Activated naive CD8-positive, alpha-beta T cell treated with anti-CD3 and anti-CD28 coated beads, Interleukin-2, amount 50 U/mL, for 24 hours (primary cell): ENCODE results near the gene TXNDC12.

Experiments
- ATAC-seq: fragments of 150-1000 bp; cut with Tn5 transposase; one replicate; pipeline ENCODE4 v1.10.0; 2021
- DNase-seq: peaks from one replicate; pipeline ENCODE4 v3.0.0; 2021
- H3K27ac Mint-ChIP-seq: one replicate; pipeline ENCODE4 v1.8.0; 2021; ENCODE audit warnings: mild to moderate bottlenecking, mixed read lengths
- H3K27me3 Mint-ChIP-seq: one replicate; pipeline ENCODE4 v1.8.0; 2021; ENCODE audit warnings: mixed read lengths
- H3K36me3 Mint-ChIP-seq: one replicate; pipeline ENCODE4 v1.8.0; 2021; ENCODE audit warnings: low read depth, mixed read lengths
- H3K4me1 Mint-ChIP-seq: one replicate; pipeline ENCODE4 v1.8.0; 2021; ENCODE audit warnings: mixed read lengths
- H3K4me3 Mint-ChIP-seq: one replicate; pipeline ENCODE4 v1.8.0; 2021; ENCODE audit warnings: mild to moderate bottlenecking, moderate library complexity, mixed read lengths
- H3K9me3 Mint-ChIP-seq: one replicate; pipeline ENCODE4 v1.8.0; 2021; ENCODE audit warnings: mixed read lengths

The TXNDC12 gene

GRCh38 chr1:51998701-51999100, 56.3 kb downstream of the TXNDC12 start:
- ATAC-seq, result no peak

DNA sequence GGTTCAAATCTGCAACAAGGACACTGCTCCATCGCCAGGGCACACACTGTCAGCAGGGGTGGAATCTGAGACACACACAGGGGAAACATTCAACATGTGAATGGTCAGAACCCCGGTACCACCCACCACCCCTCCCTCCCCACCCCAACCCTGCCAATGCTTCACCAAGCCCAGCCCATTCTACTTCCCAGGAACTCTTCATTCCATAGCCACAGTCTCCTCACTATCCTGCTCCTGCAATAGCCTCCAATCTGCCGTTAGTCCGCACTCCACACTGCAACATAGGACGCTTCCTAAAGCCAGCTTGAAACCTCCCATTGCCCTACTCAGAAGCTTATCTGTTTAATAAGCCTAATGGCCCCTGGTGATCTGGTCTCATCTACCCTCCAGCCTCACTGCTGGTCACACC, 57.0 kb downstream of the TXNDC12 start:
- Mint-ChIP-seq H3K27ac (no peak overlapping the region), H3K9me3 (no peaks in the 10 kb centered on the region), H3K4me3 (no peak overlapping the region), H3K27me3 (peaks cover 18% of the 10 kb centered on the region), H3K4me1 (no peaks in the 10 kb centered on the region), H3K36me3 (no peaks in the 10 kb centered on the region)
- no peak for DNase-seq
- no peak for ATAC-seq

More at GRCh38 chr1:51998701-51999100, 56.3 kb downstream of the TXNDC12 start:
- H3K4me1 Mint-ChIP-seq, result no peaks in the 10 kb centered on the region
- no peaks in the 10 kb centered on the region for H3K36me3 Mint-ChIP-seq
- H3K9me3 Mint-ChIP-seq, result no peaks in the 10 kb centered on the region
- no peak overlapping the region for H3K4me3 Mint-ChIP-seq
- H3K27me3 Mint-ChIP-seq, result peaks cover 12% of the 10 kb centered on the region
- no peak for DNase-seq
- H3K27ac Mint-ChIP-seq, result no peak overlapping the region

- H3K36me3 Mint-ChIP-seq, result no peaks in the 10 kb centered on the region
- H3K27ac Mint-ChIP-seq, result peak within 1 kb of the TSS; percentile 65
Measured at GRCh38 chr1:51990478-51990965, 64.5 kb downstream of the TXNDC12 start, which contains the start of gene RAB3B. Gene RAB3B, minus strand, starts transcription at chr1:51990700. Its CDS starts 13,583 bp downstream, at chr1:51977117.

GRCh38 chr1:51989582-51990477, 65.2 kb downstream of the TXNDC12 start:
- H3K36me3 Mint-ChIP-seq, result no peaks in the 10 kb centered on the region
- ATAC-seq (no peak), DNase-seq (no peak)
- peaks cover 40% of the 10 kb centered on the region for H3K27me3 Mint-ChIP-seq
- no peaks in the 10 kb centered on the region for H3K9me3 Mint-ChIP-seq
- H3K4me1 Mint-ChIP-seq, result peaks cover 9% of the 10 kb centered on the region
- H3K27ac Mint-ChIP-seq, result no peak overlapping the region
- H3K4me3 Mint-ChIP-seq, result peak overlapping the region; percentile 43

More at GRCh38 chr1:51990478-51990965, 64.5 kb downstream of the TXNDC12 start, which contains the start of gene RAB3B:
- H3K27me3 Mint-ChIP-seq, result peaks cover 40% of the 10 kb centered on the region
- ATAC-seq, result peak; percentile 98
- H3K4me1 Mint-ChIP-seq, result peaks cover 9% of the 10 kb centered on the region
- peak within 1 kb of the TSS; percentile 69 for H3K4me3 Mint-ChIP-seq
- DNase-seq, result peak; percentile 84
- no peaks in the 10 kb centered on the region for H3K9me3 Mint-ChIP-seq

DNA sequence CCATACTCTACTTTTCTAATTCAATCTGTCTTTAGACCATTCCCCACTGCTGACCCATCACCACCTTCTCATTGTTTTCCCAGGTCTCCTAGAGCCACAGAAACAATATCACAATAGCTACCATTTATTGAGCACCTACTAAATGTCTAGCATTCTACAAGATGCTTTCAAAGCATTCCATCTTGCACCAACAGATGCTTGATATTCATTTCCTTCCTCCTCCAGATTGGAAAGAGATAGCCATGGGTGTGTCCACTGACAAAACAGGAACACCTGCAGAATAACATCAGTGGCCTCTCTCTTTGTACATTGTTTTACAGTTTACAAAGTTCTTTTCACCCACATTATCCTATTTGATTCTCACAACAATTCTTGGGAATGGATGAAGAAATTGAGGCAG, 66.7 kb downstream of the TXNDC12 start:
- no peak overlapping the region for H3K27ac Mint-ChIP-seq
- no peaks in the 10 kb centered on the region for H3K9me3 Mint-ChIP-seq
- H3K4me3 Mint-ChIP-seq, result no peak overlapping the region
- ATAC-seq (no peak), DNase-seq (no peak)
- no peaks in the 10 kb centered on the region for H3K36me3 Mint-ChIP-seq
- H3K27me3 Mint-ChIP-seq, result peaks cover 33% of the 10 kb centered on the region
- peaks cover 9% of the 10 kb centered on the region for H3K4me1 Mint-ChIP-seq

DNA sequence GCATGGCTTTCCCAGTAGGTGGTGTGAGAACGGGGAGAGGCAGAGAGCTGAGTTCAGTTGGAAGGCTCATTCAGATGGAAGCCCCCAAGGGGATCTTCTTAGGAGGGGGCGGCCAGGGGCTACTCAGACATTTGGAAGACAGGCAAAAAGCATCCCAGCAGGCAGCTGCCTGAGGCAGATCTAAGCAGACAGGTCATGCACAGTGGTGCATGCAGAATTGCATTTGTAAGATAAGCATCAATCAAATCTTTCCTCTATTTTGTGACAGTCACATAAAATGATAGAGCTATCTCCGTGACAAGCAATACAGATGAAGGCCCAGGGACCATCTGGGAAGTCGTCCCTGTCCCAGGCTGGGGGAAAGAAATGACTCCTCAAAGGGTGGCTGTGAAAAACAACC, 68.3 kb downstream of the TXNDC12 start:
- ATAC-seq, result no peak
- no peak overlapping the region for H3K27ac Mint-ChIP-seq
- no peak overlapping the region for H3K4me3 Mint-ChIP-seq
- no peak for DNase-seq
- H3K27me3 Mint-ChIP-seq, result peaks cover 17% of the 10 kb centered on the region
- H3K9me3 Mint-ChIP-seq, result no peaks in the 10 kb centered on the region
- H3K4me1 Mint-ChIP-seq, result peaks cover 9% of the 10 kb centered on the region
- no peaks in the 10 kb centered on the region for H3K36me3 Mint-ChIP-seq

DNA sequence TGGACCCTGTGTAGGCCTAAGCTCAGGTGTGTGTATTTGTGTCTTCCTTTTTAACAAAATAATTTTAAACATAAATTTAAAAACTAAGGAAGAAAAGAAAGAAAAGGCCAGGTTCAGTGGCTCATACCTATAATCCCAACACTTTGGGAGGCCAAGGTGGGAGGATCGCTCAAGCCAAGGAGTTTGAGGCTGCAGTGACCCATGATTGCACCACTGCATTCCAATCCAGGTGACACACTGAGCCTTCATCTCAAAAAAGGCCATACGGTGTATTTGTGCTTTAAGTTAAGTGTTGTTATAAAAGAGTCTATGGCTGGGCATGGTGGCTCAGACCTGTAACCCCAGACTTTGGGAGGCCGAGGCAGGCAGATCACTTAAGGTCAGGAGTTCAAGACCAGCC, 72.8 kb downstream of the TXNDC12 start:
- no peak for DNase-seq
- Mint-ChIP-seq H3K27me3 (no peaks in the 10 kb centered on the region), H3K9me3 (no peaks in the 10 kb centered on the region), H3K27ac (no peak overlapping the region), H3K36me3 (no peaks in the 10 kb centered on the region), H3K4me1 (no peaks in the 10 kb centered on the region), H3K4me3 (no peak overlapping the region)
- ATAC-seq, result no peak

- ATAC-seq (no peak), DNase-seq (no peak)
- Mint-ChIP-seq H3K36me3 (no peaks in the 10 kb centered on the region), H3K9me3 (no peaks in the 10 kb centered on the region), H3K27me3 (peaks cover 2% of the 10 kb centered on the region), H3K4me1 (no peaks in the 10 kb centered on the region), H3K4me3 (no peak overlapping the region), H3K27ac (no peak overlapping the region)
Measured at GRCh38 chr1:51981555-51981954, 73.4 kb downstream of the TXNDC12 start.

DNA sequence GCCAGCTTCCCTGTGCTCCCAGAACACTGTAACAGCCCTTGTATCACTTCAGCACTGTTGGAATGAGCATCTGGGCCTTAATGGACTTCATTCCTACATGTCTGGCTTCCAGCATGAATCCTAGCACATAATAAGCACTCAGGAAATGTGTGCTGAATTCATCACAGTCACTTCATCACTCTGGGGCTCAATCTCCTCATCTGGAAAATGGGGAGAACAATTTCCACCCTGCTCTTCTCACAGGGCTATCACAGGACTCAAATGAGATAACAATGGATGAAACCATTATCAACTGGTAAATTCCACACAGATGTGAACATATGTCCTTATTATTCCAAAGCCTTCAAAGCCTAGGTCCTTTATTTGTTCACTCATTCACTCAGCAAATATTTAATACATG, 76.9 kb downstream of the TXNDC12 start:
- Mint-ChIP-seq H3K9me3 (no peaks in the 10 kb centered on the region), H3K27me3 (peaks cover 2% of the 10 kb centered on the region), H3K27ac (no peak overlapping the region), H3K4me3 (no peak overlapping the region), H3K4me1 (peaks cover 22% of the 10 kb centered on the region), H3K36me3 (no peaks in the 10 kb centered on the region)
- DNase-seq (no peak), ATAC-seq (no peak)

DNA sequence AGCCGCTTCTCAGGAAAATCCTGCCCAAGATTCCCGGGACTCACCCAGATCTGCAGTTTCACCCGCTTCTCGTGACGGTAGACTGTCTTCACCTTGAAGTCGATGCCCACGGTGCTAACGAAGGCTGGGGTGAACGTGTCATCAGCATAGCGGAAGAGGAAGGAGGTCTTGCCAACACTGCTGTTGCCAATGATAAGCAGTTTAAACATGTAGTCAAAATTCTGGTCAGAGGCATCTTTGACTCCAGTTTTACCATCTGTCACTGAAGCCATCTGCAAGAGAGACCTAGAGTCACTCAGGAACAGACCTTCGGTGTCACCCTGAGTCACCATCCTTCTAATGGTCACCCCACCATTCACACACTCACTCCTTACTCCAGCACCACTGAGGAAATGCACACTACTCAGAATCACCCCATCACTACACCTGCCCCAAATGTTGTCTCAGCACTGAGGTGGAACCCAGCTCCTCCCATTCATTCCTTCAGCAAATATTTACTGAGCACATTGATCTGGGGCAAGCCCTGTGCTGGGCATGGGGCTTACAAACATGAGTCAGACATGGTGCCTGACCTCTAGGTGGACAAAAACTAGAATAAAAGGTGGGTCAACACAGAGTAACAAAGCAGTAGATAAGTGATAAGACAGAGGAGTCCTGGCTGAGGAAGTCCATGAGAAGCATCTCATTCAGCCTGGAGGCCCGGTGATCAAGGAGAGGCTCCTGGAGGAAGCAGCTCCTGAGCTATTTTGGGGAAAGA, 78.0 kb downstream of the TXNDC12 start:
- Mint-ChIP-seq H3K27ac (no peak overlapping the region), H3K9me3 (no peaks in the 10 kb centered on the region), H3K27me3 (peaks cover 2% of the 10 kb centered on the region), H3K36me3 (no peaks in the 10 kb centered on the region), H3K4me3 (no peak overlapping the region), H3K4me1 (peaks cover 22% of the 10 kb centered on the region)
- DNase-seq (no peak), ATAC-seq (no peak)

DNA sequence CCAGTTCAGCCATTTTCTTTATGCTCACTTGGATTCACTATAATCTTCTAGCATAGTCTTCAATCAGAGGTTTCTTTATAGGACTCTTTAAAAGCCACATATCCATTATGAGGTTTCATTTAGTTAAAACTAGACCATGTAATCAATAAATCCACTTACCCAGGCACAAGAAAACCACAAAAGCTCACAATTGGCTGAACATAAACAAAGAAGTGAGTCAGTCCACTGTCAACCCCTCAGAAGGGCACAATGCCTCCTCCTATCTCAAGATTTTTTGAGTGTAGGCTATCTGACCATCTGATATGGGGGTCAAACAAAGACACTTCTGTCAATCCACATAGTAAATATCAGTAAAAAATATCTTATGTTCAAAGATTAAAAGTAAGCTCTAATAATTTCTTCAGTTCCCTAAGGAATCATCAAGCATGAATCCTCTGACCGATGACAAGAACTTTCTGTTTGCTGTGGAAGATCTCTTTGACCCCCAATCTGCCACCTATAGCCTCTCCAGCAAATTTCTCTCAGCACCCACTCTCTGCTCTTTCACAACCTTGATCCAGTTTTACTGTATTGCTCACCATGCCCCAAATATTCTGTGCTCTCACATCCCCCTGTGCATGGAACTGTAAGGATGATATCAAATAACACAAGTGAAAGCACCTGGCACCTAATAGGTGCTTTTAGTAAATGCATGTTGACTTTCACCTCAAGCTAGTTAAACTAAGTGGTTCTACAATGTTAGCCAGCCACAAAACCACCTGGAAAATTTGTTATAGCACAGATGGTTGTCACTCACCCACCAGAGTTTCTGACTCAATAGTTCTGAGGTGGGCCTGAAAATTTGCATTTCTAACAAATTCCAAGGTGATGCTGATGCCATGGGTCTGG, 81.2 kb downstream of the TXNDC12 start:
- Mint-ChIP-seq H3K27me3 (peaks cover 2% of the 10 kb centered on the region), H3K4me1 (peaks cover 29% of the 10 kb centered on the region), H3K9me3 (no peaks in the 10 kb centered on the region), H3K4me3 (peak overlapping the region; percentile 27), H3K27ac (peak overlapping the region; percentile 69), H3K36me3 (no peaks in the 10 kb centered on the region)
- ATAC-seq (peak; percentile 67), DNase-seq (no peak)
